GM12801 (cell line): ENCODE measurements around the gene SMIM5.

Experiments used
- TF ChIP-seq, protein P1 (sequence below): IDR thresholded peaks from one replicate; pipeline ENCODE4 v1.5.1; 2011; ENCODE audit warnings: control low read depth; ENCODE audit not compliant: insufficient read length; ENCODE audit errors: extremely low read depth

The SMIM5 gene, protein sequence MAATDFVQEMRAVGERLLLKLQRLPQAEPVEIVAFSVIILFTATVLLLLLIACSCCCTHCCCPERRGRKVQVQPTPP

DNA sequence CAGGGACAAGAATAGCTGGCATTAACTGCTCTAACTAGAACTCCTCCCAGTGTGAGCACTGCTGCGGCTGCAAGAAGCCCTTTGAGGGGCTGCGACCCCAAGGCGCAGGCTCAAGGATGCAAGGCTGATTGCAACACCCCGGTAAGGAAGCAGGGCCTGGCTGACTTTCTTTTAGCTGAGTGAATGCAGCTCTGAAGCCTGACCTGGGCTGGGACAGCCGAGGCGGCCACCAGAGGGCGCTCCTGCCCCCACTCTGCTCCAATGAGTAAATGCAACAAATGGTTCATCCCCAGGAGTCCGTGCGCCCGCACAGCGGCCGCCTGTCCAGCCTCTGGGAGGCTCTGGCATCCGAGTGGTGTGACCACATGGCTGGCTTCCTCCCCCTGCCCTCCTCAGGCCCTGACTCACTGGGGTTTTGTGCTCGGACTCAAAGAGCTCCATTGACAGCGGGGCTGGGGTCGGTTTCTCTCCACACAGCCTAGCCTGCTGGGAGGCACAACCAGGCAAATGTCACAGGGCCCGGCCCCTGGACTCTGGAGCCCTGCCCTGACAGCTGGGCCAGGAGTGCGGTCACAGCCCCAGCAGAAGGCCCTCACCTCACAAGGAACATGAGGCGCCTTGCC is at the start of gene SMIM5:
Gene SMIM5, plus strand, starts transcription at position 572 of the 623 bp plus-strand sequence. CDS start 6,768 bp downstream, outside the sequence.
- TF ChIP-seq, protein P1, sequence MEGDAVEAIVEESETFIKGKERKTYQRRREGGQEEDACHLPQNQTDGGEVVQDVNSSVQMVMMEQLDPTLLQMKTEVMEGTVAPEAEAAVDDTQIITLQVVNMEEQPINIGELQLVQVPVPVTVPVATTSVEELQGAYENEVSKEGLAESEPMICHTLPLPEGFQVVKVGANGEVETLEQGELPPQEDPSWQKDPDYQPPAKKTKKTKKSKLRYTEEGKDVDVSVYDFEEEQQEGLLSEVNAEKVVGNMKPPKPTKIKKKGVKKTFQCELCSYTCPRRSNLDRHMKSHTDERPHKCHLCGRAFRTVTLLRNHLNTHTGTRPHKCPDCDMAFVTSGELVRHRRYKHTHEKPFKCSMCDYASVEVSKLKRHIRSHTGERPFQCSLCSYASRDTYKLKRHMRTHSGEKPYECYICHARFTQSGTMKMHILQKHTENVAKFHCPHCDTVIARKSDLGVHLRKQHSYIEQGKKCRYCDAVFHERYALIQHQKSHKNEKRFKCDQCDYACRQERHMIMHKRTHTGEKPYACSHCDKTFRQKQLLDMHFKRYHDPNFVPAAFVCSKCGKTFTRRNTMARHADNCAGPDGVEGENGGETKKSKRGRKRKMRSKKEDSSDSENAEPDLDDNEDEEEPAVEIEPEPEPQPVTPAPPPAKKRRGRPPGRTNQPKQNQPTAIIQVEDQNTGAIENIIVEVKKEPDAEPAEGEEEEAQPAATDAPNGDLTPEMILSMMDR = no peak

GRCh38 chr17:75584849-75585175 is 48.4 kb upstream of the SMIM5 start:
- TF ChIP-seq, protein P1 = no peak

GRCh38 chr17:75587675-75588595 is 45.3 kb upstream of the SMIM5 start, which contains the start of gene MYO15B:
Gene MYO15B, plus strand, starts transcription at chr17:75587800. Its CDS starts 258 bp downstream, at chr17:75588058.
- TF ChIP-seq, protein P1 = no peak

- TF ChIP-seq, protein P1 = no peak
Observed at GRCh38 chr17:75588596-75589011, 44.6 kb upstream of the SMIM5 start.

GRCh38 chr17:75589012-75589918 is 44.0 kb upstream of the SMIM5 start:
- TF ChIP-seq, protein P1 = no peak

GRCh38 chr17:75589919-75590303 is 43.3 kb upstream of the SMIM5 start:
- TF ChIP-seq, protein P1 = no peak
